ENCODE data around the gene MS4A18.

DNA sequence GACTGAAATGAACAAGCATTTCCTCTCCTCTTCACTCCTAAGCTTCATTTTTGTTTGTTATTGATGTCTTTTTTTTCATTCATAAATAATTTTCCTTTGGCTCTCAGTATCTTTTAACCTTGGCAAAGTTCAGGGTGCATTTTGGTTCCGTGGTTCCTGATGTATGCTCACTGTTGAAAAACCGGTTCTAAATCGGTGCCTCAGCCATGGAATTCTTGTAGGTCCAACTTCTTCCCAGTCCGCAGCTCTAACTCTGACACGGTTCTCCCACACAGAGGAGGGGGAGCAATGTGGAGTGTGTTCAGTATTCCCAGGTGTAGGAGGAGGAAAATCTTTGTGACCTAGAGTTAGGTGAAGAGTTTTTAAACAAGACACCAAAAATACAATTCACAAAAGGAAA is 19.6 kb downstream of the MS4A18 start:
- TF ChIP-seq, protein P1, sequence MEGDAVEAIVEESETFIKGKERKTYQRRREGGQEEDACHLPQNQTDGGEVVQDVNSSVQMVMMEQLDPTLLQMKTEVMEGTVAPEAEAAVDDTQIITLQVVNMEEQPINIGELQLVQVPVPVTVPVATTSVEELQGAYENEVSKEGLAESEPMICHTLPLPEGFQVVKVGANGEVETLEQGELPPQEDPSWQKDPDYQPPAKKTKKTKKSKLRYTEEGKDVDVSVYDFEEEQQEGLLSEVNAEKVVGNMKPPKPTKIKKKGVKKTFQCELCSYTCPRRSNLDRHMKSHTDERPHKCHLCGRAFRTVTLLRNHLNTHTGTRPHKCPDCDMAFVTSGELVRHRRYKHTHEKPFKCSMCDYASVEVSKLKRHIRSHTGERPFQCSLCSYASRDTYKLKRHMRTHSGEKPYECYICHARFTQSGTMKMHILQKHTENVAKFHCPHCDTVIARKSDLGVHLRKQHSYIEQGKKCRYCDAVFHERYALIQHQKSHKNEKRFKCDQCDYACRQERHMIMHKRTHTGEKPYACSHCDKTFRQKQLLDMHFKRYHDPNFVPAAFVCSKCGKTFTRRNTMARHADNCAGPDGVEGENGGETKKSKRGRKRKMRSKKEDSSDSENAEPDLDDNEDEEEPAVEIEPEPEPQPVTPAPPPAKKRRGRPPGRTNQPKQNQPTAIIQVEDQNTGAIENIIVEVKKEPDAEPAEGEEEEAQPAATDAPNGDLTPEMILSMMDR (conservative IDR thresholded peaks at IDR 0.05): no peak
- TF ChIP-seq EZH2 (IDR thresholded peaks at IDR 0.05; ENCODE audit: low read depth): no peak
